Sigmoid colon (tissue), 7 donors: Measurements from ENCODE around the gene CDNF. TPM values are rescaled to one million over a fixed set of nuclear protein-coding genes. Genes with fewer than 3 reads are reported as not detected.

ENCODE experiments used
- DNase-seq: peaks from one replicate; pipeline ENCODE4 v3.0.0-alpha.2; 2019
- H3K27ac ChIP-seq, 4 donors: fragments of 200-600 bp; sonication (generic); one replicate each; pipeline ENCODE4 v1.5.1; 2016 to 2019; ENCODE audit warnings: mild to moderate bottlenecking in 1 of 4
- H3K27me3 ChIP-seq, 3 donors: fragments of 200-600 bp; sonication (generic); one replicate each; pipeline ENCODE4 v1.5.1; 2019; ENCODE audit warnings: mild to moderate bottlenecking in 1 of 3
- H3K36me3 ChIP-seq, 4 donors: fragments of 200-600 bp; sonication (generic); one replicate each; pipeline ENCODE4 v1.5.1; 2016 to 2019
- H3K4me1 ChIP-seq, 4 donors: fragments of 200-600 bp; sonication (generic); one replicate each; pipeline ENCODE4 v1.5.1; 2017 to 2019
- H3K4me3 ChIP-seq, 4 donors: fragments of 200-600 bp; sonication (generic); one replicate each; pipeline ENCODE4 v1.5.1; 2017 to 2019; ENCODE audit warnings: mild to moderate bottlenecking in 2 of 4, moderate library complexity in 1 of 4
- H3K9me3 ChIP-seq, 4 donors: fragments of 200-600 bp in 3 of 4; sonication (generic) in 3 of 4; one replicate each; pipeline versions ENCODE4 v1.5.1 to v1.6.1; 2013 to 2019
- CTCF ChIP-seq, 4 experiments: fragments of 450-650 bp in 3 of 4; fragments of 200-600 bp in 1 of 4; IDR thresholded peaks; one replicate each; pipeline ENCODE4 v1.5.1; 2016 to 2019; ENCODE audit warnings: antibody characterized with exemption in 4 of 4, mild to moderate bottlenecking in 3 of 4, moderate library complexity in 2 of 4
- EP300 ChIP-seq, 4 donors: sonication (generic); formaldehyde crosslinking; IDR thresholded peaks; one replicate each; pipeline ENCODE4 v1.6.1; 2017; ENCODE audit warnings: antibody characterized with exemption in 4 of 4
- POLR2A ChIP-seq, 2 donors: fragments of 450-650 bp; IDR thresholded peaks; one replicate each; pipeline ENCODE4 v1.6.1; 2016; ENCODE audit warnings: antibody characterized with exemption in 2 of 2, mild to moderate bottlenecking in 2 of 2, moderate library complexity in 2 of 2
- POLR2AphosphoS5 ChIP-seq, 4 donors: sonication (generic); formaldehyde crosslinking; IDR thresholded peaks; one replicate each; pipeline ENCODE4 v1.6.1; 2017; ENCODE audit warnings: antibody characterized with exemption in 4 of 4
- WGBS, 2 donors: extraction: QIAGEN DNeasy Blood & Tissue Kit; methylation state at CpG; one replicate each; pipeline ENCODE4 v1.1.7; 2013; 5-methylcytosine and 5-hydroxymethylcytosine counted together
- intact Hi-C: fragments of 100-400 bp; cut with DNase I; formaldehyde crosslinking; loops from one replicate; pipeline ENCODE4 v1.15.1; 2023
- polyA plus RNA-seq, 3 donors: library from polyadenylated mRNA; stranded (reverse); fragments of 200-250 nt; gene quantifications; one replicate each; pipeline ENCODE4 v1.2.3, GENCODE V29; 2013
- total RNA-seq, 4 donors: library from RNA; depleted of rRNA; stranded (reverse); fragments of >200 nt; gene quantifications; one replicate each; pipeline ENCODE4 v1.1.0, GENCODE V29; 2016
- donor health status: healthy with polysubstance abuse.
- donor health status: Bipolar disorder and iron deficiency.
- donor health status: healthy.

Gene CDNF
- total and polyA plus RNA-seq, 7 donors, result 0.95 to 2.9 (median 1.8) TPM; not detected in 3

- no peaks in the 10 kb centered on the region for H3K27me3 ChIP-seq
- no peak for DNase-seq
- TF ChIP-seq EP300 (IDR thresholded peaks at IDR 0.05) (no peak), POLR2AphosphoS5 (IDR thresholded peaks at IDR 0.05) (no peak), POLR2A (IDR thresholded peaks at IDR 0.05) (no peak), CTCF (IDR thresholded peaks at IDR 0.05) (no peak)
- no peaks in the 10 kb centered on the region for H3K9me3 ChIP-seq
- no peaks in the 10 kb centered on the region for H3K36me3 ChIP-seq
- peaks cover 0 to 6% (median 0%) of the 10 kb centered on the region in 4 donors for H3K4me1 ChIP-seq
- WGBS, 2 donors, result 91 to 95% methylated on average over 3 of the region's 3 CpGs
- H3K27ac ChIP-seq, result no peak overlapping the region
- no peak overlapping the region for H3K4me3 ChIP-seq
- intact Hi-C loops, result loop anchor here (2.0 to 5.0 kb wide), 3 partner anchors 222 to 325 kb away; no protein-coding TSS in a partner anchor
These were observed 13.9 kb downstream of the CDNF start for GRCh38 chr10:14823966-14824365.

- Histone ChIP-seq H3K27me3 (no peaks in the 10 kb centered on the region), H3K27ac (no peak overlapping the region), H3K4me3 (no peak overlapping the region), H3K9me3 (no peaks in the 10 kb centered on the region), H3K4me1 (peaks cover 0 to 6% (median 0%) of the 10 kb centered on the region in 4 donors), H3K36me3 (no peaks in the 10 kb centered on the region)
- 32 to 37% methylated on average over 3 of the region's 3 CpGs for WGBS, 2 donors
- DNase-seq, result no peak
- no peak for TF ChIP-seq POLR2AphosphoS5 (IDR thresholded peaks at IDR 0.05)
- peak; percentile 17 to 60 (median 47) for TF ChIP-seq CTCF (IDR thresholded peaks at IDR 0.05)
- intact Hi-C loops, result loop anchor here (2.0 to 5.0 kb wide), 3 partner anchors 221 to 324 kb away; no protein-coding TSS in a partner anchor
These were observed 14.7 kb downstream of the CDNF start for GRCh38 chr10:14822879-14823755.

- WGBS, 2 donors, result 33 to 70% methylated on average over 6 of the region's 6 CpGs
- H3K4me1 ChIP-seq, result peaks cover 0 to 6% (median 0%) of the 10 kb centered on the region in 4 donors
- no peak for TF ChIP-seq POLR2A (IDR thresholded peaks at IDR 0.05)
- TF ChIP-seq EP300 (IDR thresholded peaks at IDR 0.05), result no peak
- TF ChIP-seq CTCF (IDR thresholded peaks at IDR 0.05), result no peak
- TF ChIP-seq POLR2AphosphoS5 (IDR thresholded peaks at IDR 0.05), result no peak
- no peak overlapping the region for H3K27ac ChIP-seq
- H3K4me3 ChIP-seq, result no peak overlapping the region
- no peaks in the 10 kb centered on the region for H3K36me3 ChIP-seq
- DNase-seq, result no peak
- H3K27me3 ChIP-seq, result no peaks in the 10 kb centered on the region
- intact Hi-C loops, result loop anchor here (2.0 to 5.0 kb wide), 3 partner anchors 220 to 323 kb away; no protein-coding TSS in a partner anchor
- H3K9me3 ChIP-seq, result no peaks in the 10 kb centered on the region
These were observed 16.0 kb downstream of the CDNF start for GRCh38 chr10:14821635-14822375.

GRCh38 chr10:14820775-14821154 is 17.1 kb downstream of the CDNF start:
- Histone ChIP-seq H3K4me1 (peaks cover 0 to 6% (median 0%) of the 10 kb centered on the region in 4 donors), H3K4me3 (no peak overlapping the region), H3K9me3 (no peaks in the 10 kb centered on the region), H3K36me3 (no peaks in the 10 kb centered on the region), H3K27me3 (no peaks in the 10 kb centered on the region), H3K27ac (no peak overlapping the region)
- DNase-seq, result no peak
- TF ChIP-seq CTCF (IDR thresholded peaks at IDR 0.05) (no peak), POLR2A (IDR thresholded peaks at IDR 0.05) (no peak), EP300 (IDR thresholded peaks at IDR 0.05) (no peak), POLR2AphosphoS5 (IDR thresholded peaks at IDR 0.05) (no peak)
- intact Hi-C loops, result loop anchor here (5.0 kb wide), 2 partner anchors 218 to 283 kb away; no protein-coding TSS in a partner anchor
- WGBS, 2 donors, result 86 to 94% methylated on average over 5 of the region's 5 CpGs
